Esophagus squamous epithelium (tissue), 4 donors: ENCODE measurements around the gene NDUFA5.

Source experiments
- POLR2A ChIP-seq, 4 donors: fragments of 450-650 bp; IDR thresholded peaks; one replicate each; pipeline ENCODE4 v1.6.1; 2017; ENCODE audit warnings: antibody characterized with exemption in 4 of 4, mild to moderate bottlenecking in 4 of 4, moderate library complexity in 3 of 4
- TF ChIP-seq, protein P1 (sequence below), 6 experiments: fragments of 450-650 bp in 4 of 6; fragments of 200-600 bp in 2 of 6; sonication (generic) in 2 of 6; IDR thresholded peaks; one replicate each; pipeline ENCODE4 v1.5.1; 2016 to 2019; ENCODE audit warnings: antibody characterized with exemption in 6 of 6, mild to moderate bottlenecking in 4 of 6, moderate library complexity in 4 of 6

- TF ChIP-seq, protein P1, sequence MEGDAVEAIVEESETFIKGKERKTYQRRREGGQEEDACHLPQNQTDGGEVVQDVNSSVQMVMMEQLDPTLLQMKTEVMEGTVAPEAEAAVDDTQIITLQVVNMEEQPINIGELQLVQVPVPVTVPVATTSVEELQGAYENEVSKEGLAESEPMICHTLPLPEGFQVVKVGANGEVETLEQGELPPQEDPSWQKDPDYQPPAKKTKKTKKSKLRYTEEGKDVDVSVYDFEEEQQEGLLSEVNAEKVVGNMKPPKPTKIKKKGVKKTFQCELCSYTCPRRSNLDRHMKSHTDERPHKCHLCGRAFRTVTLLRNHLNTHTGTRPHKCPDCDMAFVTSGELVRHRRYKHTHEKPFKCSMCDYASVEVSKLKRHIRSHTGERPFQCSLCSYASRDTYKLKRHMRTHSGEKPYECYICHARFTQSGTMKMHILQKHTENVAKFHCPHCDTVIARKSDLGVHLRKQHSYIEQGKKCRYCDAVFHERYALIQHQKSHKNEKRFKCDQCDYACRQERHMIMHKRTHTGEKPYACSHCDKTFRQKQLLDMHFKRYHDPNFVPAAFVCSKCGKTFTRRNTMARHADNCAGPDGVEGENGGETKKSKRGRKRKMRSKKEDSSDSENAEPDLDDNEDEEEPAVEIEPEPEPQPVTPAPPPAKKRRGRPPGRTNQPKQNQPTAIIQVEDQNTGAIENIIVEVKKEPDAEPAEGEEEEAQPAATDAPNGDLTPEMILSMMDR (IDR thresholded peaks at IDR 0.05): no peak
- no peak for TF ChIP-seq POLR2A (IDR thresholded peaks at IDR 0.05)
Observed at GRCh38 chr7:123598657-123599056, 41.0 kb upstream of the NDUFA5 start.
